T-helper 17 cell (primary cell): Measurements from ENCODE around the gene CDC42SE2. TPM values are rescaled to one million over a fixed set of nuclear protein-coding genes. Genes with fewer than 3 reads are reported as not detected.

Experiments
- total RNA-seq, 4 donors: library from RNA in 2 of 4; stranded (reverse) in 2 of 4; gene quantifications; one replicate each; pipeline ENCODE4 v1.2.3 and lab custom pipeline; 2022 to 2026

The CDC42SE2 gene
- total RNA-seq, 2 donors from 2014 or later, result 215 to 245 TPM

Other genes starting within 250 kb of the CDC42SE2 start
- 100 to 1,000 TPM; 236 to 264 TPM for gene HINT1, start 98.8 kb upstream of the CDC42SE2 start, total RNA-seq
- gene LYRM7, start 93.1 kb upstream of the CDC42SE2 start, total RNA-seq, result 1 to 10 TPM; 8.1 to 9.7 TPM